NCI-H1105 (cell line): ENCODE results near the gene FGD3.

Source experiments
- DNase-seq: peaks from one replicate; lab custom pipeline; 2025; lab: John Stamatoyannopoulos, UW

The FGD3 gene

GRCh38 chr9:93072383-93072795 lies 125.1 kb downstream of the FGD3 start:
- DNase-seq, result peak; percentile 10

GRCh38 chr9:93076101-93076791 lies 128.9 kb downstream of the FGD3 start:
- no peak for DNase-seq

GRCh38 chr9:93076792-93077128 lies 129.4 kb downstream of the FGD3 start:
- DNase-seq, result no peak

GRCh38 chr9:93077367-93077766 lies 130.0 kb downstream of the FGD3 start:
- no peak for DNase-seq

GRCh38 chr9:93077811-93078210 lies 130.5 kb downstream of the FGD3 start:
- DNase-seq, result no peak

- no peak for DNase-seq
These were observed 132.0 kb downstream of the FGD3 start for GRCh38 chr9:93079371-93079770.

- no peak for DNase-seq
These were observed 133.1 kb downstream of the FGD3 start for GRCh38 chr9:93080406-93080805.

- DNase-seq, result no peak
These were observed 133.8 kb downstream of the FGD3 start for GRCh38 chr9:93081081-93081529.

- DNase-seq, result no peak
These were observed 134.6 kb downstream of the FGD3 start for GRCh38 chr9:93081931-93082330.

- DNase-seq, result no peak
These were observed 135.6 kb downstream of the FGD3 start for GRCh38 chr9:93082841-93083411.

- no peak for DNase-seq
These were observed 136.5 kb downstream of the FGD3 start for GRCh38 chr9:93083592-93084470.

- DNase-seq, result no peak
These were observed 137.2 kb downstream of the FGD3 start for GRCh38 chr9:93084471-93084881.

GRCh38 chr9:93085676-93086075 lies 138.4 kb downstream of the FGD3 start:
- DNase-seq, result no peak
